ENCODE results near the gene ADORA1.

DNA sequence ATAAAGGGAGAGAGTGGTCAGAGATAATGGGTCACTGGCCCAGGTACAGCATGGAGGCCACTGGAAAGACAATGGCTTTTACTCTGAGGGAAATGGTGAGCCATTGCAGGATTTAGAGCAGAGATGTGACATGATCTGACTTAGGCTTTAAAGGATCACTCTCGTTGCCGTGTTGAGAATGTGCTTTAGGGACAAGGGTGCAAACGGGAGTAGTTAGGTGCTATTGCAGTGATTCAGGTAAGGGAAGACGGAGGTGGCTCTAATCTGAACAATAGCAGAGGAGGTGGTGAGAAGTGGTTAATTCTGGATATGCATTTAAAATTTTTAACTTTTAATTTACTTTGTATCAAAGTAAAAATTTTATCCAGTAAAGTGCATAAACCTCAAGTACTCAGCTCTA lies 9.8 kb downstream of the ADORA1 start:
- TF ChIP-seq POLR2AphosphoS5 (IDR thresholded peaks at IDR 0.05; ENCODE audit: low read depth, low read length), result no peak
- no peak for TF ChIP-seq POLR2A (IDR thresholded peaks at IDR 0.05; ENCODE audit: low read depth, low read length)
